ENCODE data around the gene NRXN3.

NRXN3 gene

GRCh38 chr14:79601579-79601978 lies 1431.4 kb downstream of the NRXN3 start:
- Histone ChIP-seq H3K27me3 (ENCODE audit: insufficient read depth, low read length) (no peaks in the 10 kb centered on the region), H3K4me2 (ENCODE audit: low read length) (no peak overlapping the region), H3K9me2 (ENCODE audit: low read depth, low read length) (no peaks in the 10 kb centered on the region), H3K9me3 (ENCODE audit: low read length) (no peaks in the 10 kb centered on the region), H4K20me1 (ENCODE audit: insufficient read depth, low read length) (no peaks in the 10 kb centered on the region), H3F3A (ENCODE audit: insufficient read depth, low read length) (no peaks in the 10 kb centered on the region), H3K9ac (ENCODE audit: low read length) (no peak overlapping the region), H2AFZ (ENCODE audit: low read length) (no peak overlapping the region), H3K4me1 (ENCODE audit: insufficient read depth, low read length, severe bottlenecking) (no peaks in the 10 kb centered on the region), H3K79me2 (ENCODE audit: insufficient read depth, low read length) (no peaks in the 10 kb centered on the region), H3K36me3 (ENCODE audit: insufficient read depth, low read length) (no peaks in the 10 kb centered on the region), H3K27ac (ENCODE audit: low read depth, low read length, poor library complexity, severe bottlenecking) (no peak overlapping the region), H3K4me3 (ENCODE audit: low read depth, low read length, poor library complexity, severe bottlenecking) (no peak overlapping the region)
- TF ChIP-seq EZH2 (IDR thresholded peaks at IDR 0.05; ENCODE audit: borderline replicate concordance, low read length): no peak
- TF ChIP-seq, protein P1, sequence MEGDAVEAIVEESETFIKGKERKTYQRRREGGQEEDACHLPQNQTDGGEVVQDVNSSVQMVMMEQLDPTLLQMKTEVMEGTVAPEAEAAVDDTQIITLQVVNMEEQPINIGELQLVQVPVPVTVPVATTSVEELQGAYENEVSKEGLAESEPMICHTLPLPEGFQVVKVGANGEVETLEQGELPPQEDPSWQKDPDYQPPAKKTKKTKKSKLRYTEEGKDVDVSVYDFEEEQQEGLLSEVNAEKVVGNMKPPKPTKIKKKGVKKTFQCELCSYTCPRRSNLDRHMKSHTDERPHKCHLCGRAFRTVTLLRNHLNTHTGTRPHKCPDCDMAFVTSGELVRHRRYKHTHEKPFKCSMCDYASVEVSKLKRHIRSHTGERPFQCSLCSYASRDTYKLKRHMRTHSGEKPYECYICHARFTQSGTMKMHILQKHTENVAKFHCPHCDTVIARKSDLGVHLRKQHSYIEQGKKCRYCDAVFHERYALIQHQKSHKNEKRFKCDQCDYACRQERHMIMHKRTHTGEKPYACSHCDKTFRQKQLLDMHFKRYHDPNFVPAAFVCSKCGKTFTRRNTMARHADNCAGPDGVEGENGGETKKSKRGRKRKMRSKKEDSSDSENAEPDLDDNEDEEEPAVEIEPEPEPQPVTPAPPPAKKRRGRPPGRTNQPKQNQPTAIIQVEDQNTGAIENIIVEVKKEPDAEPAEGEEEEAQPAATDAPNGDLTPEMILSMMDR (IDR thresholded peaks at IDR 0.05; ENCODE audit: low read length): no peak

GRCh38 chr14:79602045-79602444 lies 1431.9 kb downstream of the NRXN3 start:
- Histone ChIP-seq H3K27me3 (ENCODE audit: insufficient read depth, low read length) (no peaks in the 10 kb centered on the region), H2AFZ (ENCODE audit: low read length) (no peak overlapping the region), H3K9ac (ENCODE audit: low read length) (no peak overlapping the region), H3K9me3 (ENCODE audit: low read length) (no peaks in the 10 kb centered on the region), H3F3A (ENCODE audit: insufficient read depth, low read length) (no peaks in the 10 kb centered on the region), H3K4me2 (ENCODE audit: low read length) (no peak overlapping the region), H3K27ac (ENCODE audit: low read depth, low read length, poor library complexity, severe bottlenecking) (no peak overlapping the region), H3K4me1 (ENCODE audit: insufficient read depth, low read length, severe bottlenecking) (no peaks in the 10 kb centered on the region), H4K20me1 (ENCODE audit: insufficient read depth, low read length) (no peaks in the 10 kb centered on the region), H3K79me2 (ENCODE audit: insufficient read depth, low read length) (no peaks in the 10 kb centered on the region), H3K9me2 (ENCODE audit: low read depth, low read length) (no peaks in the 10 kb centered on the region), H3K36me3 (ENCODE audit: insufficient read depth, low read length) (no peaks in the 10 kb centered on the region), H3K4me3 (ENCODE audit: low read depth, low read length, poor library complexity, severe bottlenecking) (no peak overlapping the region)
- TF ChIP-seq, protein P1 (IDR thresholded peaks at IDR 0.05; ENCODE audit: low read length): no peak
- TF ChIP-seq EZH2 (IDR thresholded peaks at IDR 0.05; ENCODE audit: borderline replicate concordance, low read length): no peak

DNA sequence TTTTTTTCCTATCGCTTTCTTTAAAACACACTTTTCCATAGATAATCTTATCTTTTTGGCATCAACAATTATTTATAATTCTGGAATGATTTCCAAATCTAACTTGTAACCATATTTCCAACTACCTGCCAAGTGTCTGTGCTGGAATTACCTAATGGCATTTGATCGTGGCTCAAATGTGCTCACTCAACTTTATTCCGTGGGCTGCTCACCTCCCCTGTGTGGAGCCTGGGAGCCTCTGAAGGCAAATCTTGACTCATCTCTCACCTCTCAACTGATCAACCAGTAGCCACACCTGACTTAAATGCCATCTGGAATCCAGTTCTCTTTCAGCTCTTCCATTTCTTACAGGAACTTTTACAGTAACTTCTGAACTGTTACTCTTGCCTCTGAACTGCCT lies 1432.6 kb downstream of the NRXN3 start:
- no peaks in the 10 kb centered on the region for H3F3A ChIP-seq (ENCODE audit: insufficient read depth, low read length)
- H3K79me2 ChIP-seq (ENCODE audit: insufficient read depth, low read length): no peaks in the 10 kb centered on the region
- H3K9me2 ChIP-seq (ENCODE audit: low read depth, low read length): no peaks in the 10 kb centered on the region
- no peaks in the 10 kb centered on the region for H3K9me3 ChIP-seq (ENCODE audit: low read length)
- H3K27me3 ChIP-seq (ENCODE audit: insufficient read depth, low read length): no peaks in the 10 kb centered on the region
- no peaks in the 10 kb centered on the region for H4K20me1 ChIP-seq (ENCODE audit: insufficient read depth, low read length)
- H3K27ac ChIP-seq (ENCODE audit: low read depth, low read length, poor library complexity, severe bottlenecking): no peak overlapping the region
- H2AFZ ChIP-seq (ENCODE audit: low read length): no peak overlapping the region
- TF ChIP-seq, protein P1 (IDR thresholded peaks at IDR 0.05; ENCODE audit: low read length): no peak
- H3K4me3 ChIP-seq (ENCODE audit: low read depth, low read length, poor library complexity, severe bottlenecking): no peak overlapping the region
- no peak overlapping the region for H3K9ac ChIP-seq (ENCODE audit: low read length)
- no peaks in the 10 kb centered on the region for H3K4me1 ChIP-seq (ENCODE audit: insufficient read depth, low read length, severe bottlenecking)
- no peaks in the 10 kb centered on the region for H3K36me3 ChIP-seq (ENCODE audit: insufficient read depth, low read length)
- no peak overlapping the region for H3K4me2 ChIP-seq (ENCODE audit: low read length)

Data from OCI-LY1 (cell line).